ENCODE results near the gene DIRAS2.

DNA sequence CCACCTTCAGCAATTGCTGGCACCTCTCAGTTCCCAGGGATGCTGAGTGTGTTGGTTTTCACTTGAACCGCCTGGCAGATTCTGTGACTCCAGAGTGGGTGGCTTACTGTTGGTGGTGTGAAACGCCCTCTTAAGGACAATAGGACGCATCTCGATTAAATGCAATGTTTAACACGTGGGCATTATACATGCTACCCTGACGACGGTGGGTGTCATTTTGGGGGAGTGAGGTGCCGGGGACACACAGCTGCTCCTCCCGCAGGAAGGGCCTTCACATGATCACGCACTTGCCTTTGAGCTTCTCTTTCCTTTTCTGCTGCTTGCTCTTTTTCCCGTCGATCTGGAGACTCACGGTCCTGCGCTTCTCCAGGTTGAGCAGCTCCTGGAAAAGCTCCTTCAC is 29.7 kb downstream of the DIRAS2 start:
- TF ChIP-seq EZH2 (IDR thresholded peaks at IDR 0.05; ENCODE audit: borderline replicate concordance, low read depth, low read length, poor library complexity, severe bottlenecking), result no peak
- TF ChIP-seq, protein P1, sequence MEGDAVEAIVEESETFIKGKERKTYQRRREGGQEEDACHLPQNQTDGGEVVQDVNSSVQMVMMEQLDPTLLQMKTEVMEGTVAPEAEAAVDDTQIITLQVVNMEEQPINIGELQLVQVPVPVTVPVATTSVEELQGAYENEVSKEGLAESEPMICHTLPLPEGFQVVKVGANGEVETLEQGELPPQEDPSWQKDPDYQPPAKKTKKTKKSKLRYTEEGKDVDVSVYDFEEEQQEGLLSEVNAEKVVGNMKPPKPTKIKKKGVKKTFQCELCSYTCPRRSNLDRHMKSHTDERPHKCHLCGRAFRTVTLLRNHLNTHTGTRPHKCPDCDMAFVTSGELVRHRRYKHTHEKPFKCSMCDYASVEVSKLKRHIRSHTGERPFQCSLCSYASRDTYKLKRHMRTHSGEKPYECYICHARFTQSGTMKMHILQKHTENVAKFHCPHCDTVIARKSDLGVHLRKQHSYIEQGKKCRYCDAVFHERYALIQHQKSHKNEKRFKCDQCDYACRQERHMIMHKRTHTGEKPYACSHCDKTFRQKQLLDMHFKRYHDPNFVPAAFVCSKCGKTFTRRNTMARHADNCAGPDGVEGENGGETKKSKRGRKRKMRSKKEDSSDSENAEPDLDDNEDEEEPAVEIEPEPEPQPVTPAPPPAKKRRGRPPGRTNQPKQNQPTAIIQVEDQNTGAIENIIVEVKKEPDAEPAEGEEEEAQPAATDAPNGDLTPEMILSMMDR (conservative IDR thresholded peaks at IDR 0.05; ENCODE audit: low read depth, low read length), result no peak
